ENCODE results near the gene ACTR6.
"Not testable (repeated sequence)": the region's sequence is repeated elsewhere in the genome, so short reads cannot be mapped to it uniquely, and the experiment has no call there.

ACTR6 gene

GRCh38 chr12:100207311-100207710 lies 6.7 kb downstream of the ACTR6 start:
- no peaks in the 10 kb centered on the region for H3K4me1 ChIP-seq (ENCODE audit: control insufficient read depth, low read depth, low read length)

GRCh38 chr12:100208834-100209233 lies 8.2 kb downstream of the ACTR6 start:
- Histone ChIP-seq H3K27ac (ENCODE audit: low read length) (no peak overlapping the region), H3K4me3 (ENCODE audit: low read length) (no peak overlapping the region), H3K9ac (ENCODE audit: low read length) (no peak overlapping the region), H3K4me1 (ENCODE audit: control insufficient read depth, low read depth, low read length) (no peaks in the 10 kb centered on the region), H3K27me3 (ENCODE audit: control insufficient read depth, insufficient read depth, low read length) (no peaks in the 10 kb centered on the region), H3K9me3 (ENCODE audit: control insufficient read depth, low read depth, low read length) (no peaks in the 10 kb centered on the region), H3K36me3 (ENCODE audit: control insufficient read depth, low read depth, low read length) (peaks cover 53% of the 10 kb centered on the region)

More at GRCh38 chr12:100207311-100207710, 6.7 kb downstream of the ACTR6 start:
- Histone ChIP-seq H3K9ac (ENCODE audit: low read length) (no peak overlapping the region), H3K27ac (ENCODE audit: low read length) (no peak overlapping the region), H3K27me3 (ENCODE audit: control insufficient read depth, insufficient read depth, low read length) (no peaks in the 10 kb centered on the region), H3K4me3 (ENCODE audit: low read length) (no peak overlapping the region), H3K9me3 (ENCODE audit: control insufficient read depth, low read depth, low read length) (no peaks in the 10 kb centered on the region), H3K36me3 (ENCODE audit: control insufficient read depth, low read depth, low read length) (peaks cover 42% of the 10 kb centered on the region)

- Histone ChIP-seq H3K27me3 (ENCODE audit: control insufficient read depth, insufficient read depth, low read length) (no peaks in the 10 kb centered on the region), H3K4me3 (ENCODE audit: low read length) (no peak overlapping the region), H3K9me3 (ENCODE audit: control insufficient read depth, low read depth, low read length) (no peaks in the 10 kb centered on the region), H3K36me3 (ENCODE audit: control insufficient read depth, low read depth, low read length) (peaks cover 64% of the 10 kb centered on the region), H3K4me1 (ENCODE audit: control insufficient read depth, low read depth, low read length) (no peaks in the 10 kb centered on the region), H3K9ac (ENCODE audit: low read length) (no peak overlapping the region), H3K27ac (ENCODE audit: low read length) (no peak overlapping the region)
Observed at GRCh38 chr12:100211698-100212097, 11.1 kb downstream of the ACTR6 start.

- no peak overlapping the region for H3K9ac ChIP-seq (ENCODE audit: low read length)
- no peak overlapping the region for H3K4me3 ChIP-seq (ENCODE audit: low read length)
- H3K36me3 ChIP-seq (ENCODE audit: control insufficient read depth, low read depth, low read length), result peaks cover 54% of the 10 kb centered on the region
- no peaks in the 10 kb centered on the region for H3K9me3 ChIP-seq (ENCODE audit: control insufficient read depth, low read depth, low read length)
- no peak overlapping the region for H3K27ac ChIP-seq (ENCODE audit: low read length)
- no peaks in the 10 kb centered on the region for H3K4me1 ChIP-seq (ENCODE audit: control insufficient read depth, low read depth, low read length)
- no peaks in the 10 kb centered on the region for H3K27me3 ChIP-seq (ENCODE audit: control insufficient read depth, insufficient read depth, low read length)
Observed at GRCh38 chr12:100213016-100213891, 12.6 kb downstream of the ACTR6 start.

GRCh38 chr12:100214518-100214917 lies 13.9 kb downstream of the ACTR6 start:
- Histone ChIP-seq H3K27me3 (ENCODE audit: control insufficient read depth, insufficient read depth, low read length) (no peaks in the 10 kb centered on the region), H3K4me3 (ENCODE audit: low read length) (no peak overlapping the region), H3K4me1 (ENCODE audit: control insufficient read depth, low read depth, low read length) (no peaks in the 10 kb centered on the region), H3K27ac (ENCODE audit: low read length) (no peak overlapping the region), H3K36me3 (ENCODE audit: control insufficient read depth, low read depth, low read length) (peaks cover 54% of the 10 kb centered on the region), H3K9me3 (ENCODE audit: control insufficient read depth, low read depth, low read length) (no peaks in the 10 kb centered on the region), H3K9ac (ENCODE audit: low read length) (no peak overlapping the region)

- H3K27ac ChIP-seq (ENCODE audit: low read length), result no peak overlapping the region
- no peaks in the 10 kb centered on the region for H3K9me3 ChIP-seq (ENCODE audit: control insufficient read depth, low read depth, low read length)
- H3K4me3 ChIP-seq (ENCODE audit: low read length), result no peak overlapping the region
- peaks cover 55% of the 10 kb centered on the region for H3K36me3 ChIP-seq (ENCODE audit: control insufficient read depth, low read depth, low read length)
- no peaks in the 10 kb centered on the region for H3K4me1 ChIP-seq (ENCODE audit: control insufficient read depth, low read depth, low read length)
- no peaks in the 10 kb centered on the region for H3K27me3 ChIP-seq (ENCODE audit: control insufficient read depth, insufficient read depth, low read length)
- no peak overlapping the region for H3K9ac ChIP-seq (ENCODE audit: low read length)
Observed at GRCh38 chr12:100215209-100215608, 14.6 kb downstream of the ACTR6 start.

- Histone ChIP-seq H3K4me1 (ENCODE audit: control insufficient read depth, low read depth, low read length) (no peaks in the 10 kb centered on the region), H3K27me3 (ENCODE audit: control insufficient read depth, insufficient read depth, low read length) (no peaks in the 10 kb centered on the region), H3K4me3 (ENCODE audit: low read length) (no peak overlapping the region), H3K36me3 (ENCODE audit: control insufficient read depth, low read depth, low read length) (peaks cover 59% of the 10 kb centered on the region), H3K9me3 (ENCODE audit: control insufficient read depth, low read depth, low read length) (no peaks in the 10 kb centered on the region), H3K9ac (ENCODE audit: low read length) (no peak overlapping the region), H3K27ac (ENCODE audit: low read length) (no peak overlapping the region)
Observed at GRCh38 chr12:100216337-100216736, 15.7 kb downstream of the ACTR6 start.

GRCh38 chr12:100219328-100220109 lies 18.9 kb downstream of the ACTR6 start:
- Histone ChIP-seq H3K9ac (ENCODE audit: low read length) (no peak overlapping the region), H3K4me3 (ENCODE audit: low read length) (no peak overlapping the region), H3K4me1 (ENCODE audit: control insufficient read depth, low read depth, low read length) (no peaks in the 10 kb centered on the region), H3K36me3 (ENCODE audit: control insufficient read depth, low read depth, low read length) (peaks cover 51% of the 10 kb centered on the region), H3K9me3 (ENCODE audit: control insufficient read depth, low read depth, low read length) (no peaks in the 10 kb centered on the region), H3K27me3 (ENCODE audit: control insufficient read depth, insufficient read depth, low read length) (no peaks in the 10 kb centered on the region), H3K27ac (ENCODE audit: low read length) (no peak overlapping the region)

GRCh38 chr12:100221523-100221922 lies 20.9 kb downstream of the ACTR6 start:
- Histone ChIP-seq H3K27ac (ENCODE audit: low read length) (no peak overlapping the region), H3K4me3 (ENCODE audit: low read length) (no peak overlapping the region), H3K36me3 (ENCODE audit: control insufficient read depth, low read depth, low read length) (peaks cover 48% of the 10 kb centered on the region), H3K9me3 (ENCODE audit: control insufficient read depth, low read depth, low read length) (no peaks in the 10 kb centered on the region), H3K27me3 (ENCODE audit: control insufficient read depth, insufficient read depth, low read length) (no peaks in the 10 kb centered on the region), H3K9ac (ENCODE audit: low read length) (no peak overlapping the region), H3K4me1 (ENCODE audit: control insufficient read depth, low read depth, low read length) (no peaks in the 10 kb centered on the region)

GRCh38 chr12:100222173-100222572 lies 21.6 kb downstream of the ACTR6 start:
- H3K36me3 ChIP-seq (ENCODE audit: control insufficient read depth, low read depth, low read length), result peaks cover 48% of the 10 kb centered on the region
- H3K9ac ChIP-seq (ENCODE audit: low read length); H3K4me1 ChIP-seq (ENCODE audit: control insufficient read depth, low read depth, low read length); H3K9me3 ChIP-seq (ENCODE audit: control insufficient read depth, low read depth, low read length); H3K27ac ChIP-seq (ENCODE audit: low read length); H3K4me3 ChIP-seq (ENCODE audit: low read length); H3K27me3 ChIP-seq (ENCODE audit: control insufficient read depth, insufficient read depth, low read length): not testable (repeated sequence)

GRCh38 chr12:100225491-100225890 lies 24.9 kb downstream of the ACTR6 start:
- Histone ChIP-seq H3K4me1 (ENCODE audit: control insufficient read depth, low read depth, low read length) (no peaks in the 10 kb centered on the region), H3K27me3 (ENCODE audit: control insufficient read depth, insufficient read depth, low read length) (no peaks in the 10 kb centered on the region), H3K36me3 (ENCODE audit: control insufficient read depth, low read depth, low read length) (peaks cover 25% of the 10 kb centered on the region), H3K27ac (ENCODE audit: low read length) (no peak overlapping the region), H3K9me3 (ENCODE audit: control insufficient read depth, low read depth, low read length) (no peaks in the 10 kb centered on the region), H3K9ac (ENCODE audit: low read length) (no peak overlapping the region), H3K4me3 (ENCODE audit: low read length) (no peak overlapping the region)

All from iPS-18a (cell line).